ENCODE results near the gene MRS2.
"Not testable (repeated sequence)": the region's sequence is repeated elsewhere in the genome, so short reads cannot be mapped to it uniquely, and the experiment has no call there.

MRS2 gene

GRCh38 chr6:24394061-24394779 lies 8.5 kb upstream of the MRS2 start:
- Histone ChIP-seq H3K9ac (ENCODE audit: low read depth, low read length) (no peak overlapping the region), H3K4me1 (ENCODE audit: control insufficient read depth, insufficient read depth, low read length) (no peaks in the 10 kb centered on the region), H3K27me3 (ENCODE audit: control insufficient read depth, insufficient read depth, low read length) (no peaks in the 10 kb centered on the region), H3K36me3 (ENCODE audit: control insufficient read depth, insufficient read depth, low read length) (no peaks in the 10 kb centered on the region), H3K4me3 (ENCODE audit: low read depth, low read length) (no peak overlapping the region), H3K9me3 (ENCODE audit: control insufficient read depth, insufficient read depth, low read length) (peaks cover 14% of the 10 kb centered on the region)

GRCh38 chr6:24394780-24395437 lies 7.8 kb upstream of the MRS2 start:
- Histone ChIP-seq H3K36me3 (ENCODE audit: control insufficient read depth, insufficient read depth, low read length) (no peaks in the 10 kb centered on the region), H3K4me3 (ENCODE audit: low read depth, low read length) (no peak overlapping the region), H3K27me3 (ENCODE audit: control insufficient read depth, insufficient read depth, low read length) (no peaks in the 10 kb centered on the region), H3K4me1 (ENCODE audit: control insufficient read depth, insufficient read depth, low read length) (peaks cover 6% of the 10 kb centered on the region), H3K9ac (ENCODE audit: low read depth, low read length) (no peak overlapping the region), H3K9me3 (ENCODE audit: control insufficient read depth, insufficient read depth, low read length) (peaks cover 14% of the 10 kb centered on the region)

DNA sequence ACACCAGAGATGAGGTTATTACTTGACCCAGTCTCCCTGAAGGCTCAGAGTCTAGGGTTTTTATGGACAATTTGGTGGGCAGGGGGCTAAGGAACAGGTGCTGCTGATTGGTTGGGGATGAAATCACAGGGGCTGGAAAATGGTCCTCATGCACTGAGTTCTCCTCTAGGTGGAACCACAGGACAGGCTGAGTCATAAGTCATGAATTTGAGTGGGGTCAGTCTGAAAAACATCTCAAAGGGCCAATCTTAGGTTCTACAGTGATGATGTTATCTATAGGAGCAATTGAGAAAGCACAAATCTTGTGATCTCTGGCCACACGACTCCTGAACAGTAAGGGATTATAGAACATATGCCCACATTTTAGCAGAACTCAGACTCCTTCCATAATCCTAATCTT lies 5.9 kb upstream of the MRS2 start:
- Histone ChIP-seq H3K36me3 (ENCODE audit: control insufficient read depth, insufficient read depth, low read length) (no peaks in the 10 kb centered on the region), H3K9ac (ENCODE audit: low read depth, low read length) (no peak overlapping the region), H3K9me3 (ENCODE audit: control insufficient read depth, insufficient read depth, low read length) (peaks cover 14% of the 10 kb centered on the region), H3K4me1 (ENCODE audit: control insufficient read depth, insufficient read depth, low read length) (peaks cover 17% of the 10 kb centered on the region), H3K4me3 (ENCODE audit: low read depth, low read length) (no peak overlapping the region), H3K27me3 (ENCODE audit: control insufficient read depth, insufficient read depth, low read length) (no peaks in the 10 kb centered on the region)

DNA sequence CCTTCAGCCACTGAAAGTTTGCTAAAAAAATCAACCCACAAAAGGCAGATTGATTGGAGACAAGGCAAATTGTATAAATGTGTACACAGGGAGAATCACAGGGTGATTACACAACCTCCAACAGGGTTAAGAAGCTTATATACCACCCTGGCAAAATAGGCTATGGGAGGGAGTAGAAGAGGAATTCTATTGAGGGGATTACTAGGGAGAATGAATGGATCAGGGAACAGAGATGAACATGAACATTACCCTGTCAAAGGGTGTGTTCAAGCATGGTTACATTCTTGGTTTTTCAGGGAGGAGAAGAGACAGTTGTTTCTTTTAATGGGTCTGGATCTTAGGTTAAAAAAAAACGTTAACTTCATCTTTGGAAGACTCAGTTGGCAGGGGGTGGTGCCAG lies 5.1 kb upstream of the MRS2 start:
- H3K4me3 ChIP-seq (ENCODE audit: low read depth, low read length): no peak overlapping the region
- peaks cover 14% of the 10 kb centered on the region for H3K9me3 ChIP-seq (ENCODE audit: control insufficient read depth, insufficient read depth, low read length)
- no peaks in the 10 kb centered on the region for H3K27me3 ChIP-seq (ENCODE audit: control insufficient read depth, insufficient read depth, low read length)
- H3K9ac ChIP-seq (ENCODE audit: low read depth, low read length): no peak overlapping the region
- H3K36me3 ChIP-seq (ENCODE audit: control insufficient read depth, insufficient read depth, low read length): no peaks in the 10 kb centered on the region
- H3K4me1 ChIP-seq (ENCODE audit: control insufficient read depth, insufficient read depth, low read length): peaks cover 23% of the 10 kb centered on the region

DNA sequence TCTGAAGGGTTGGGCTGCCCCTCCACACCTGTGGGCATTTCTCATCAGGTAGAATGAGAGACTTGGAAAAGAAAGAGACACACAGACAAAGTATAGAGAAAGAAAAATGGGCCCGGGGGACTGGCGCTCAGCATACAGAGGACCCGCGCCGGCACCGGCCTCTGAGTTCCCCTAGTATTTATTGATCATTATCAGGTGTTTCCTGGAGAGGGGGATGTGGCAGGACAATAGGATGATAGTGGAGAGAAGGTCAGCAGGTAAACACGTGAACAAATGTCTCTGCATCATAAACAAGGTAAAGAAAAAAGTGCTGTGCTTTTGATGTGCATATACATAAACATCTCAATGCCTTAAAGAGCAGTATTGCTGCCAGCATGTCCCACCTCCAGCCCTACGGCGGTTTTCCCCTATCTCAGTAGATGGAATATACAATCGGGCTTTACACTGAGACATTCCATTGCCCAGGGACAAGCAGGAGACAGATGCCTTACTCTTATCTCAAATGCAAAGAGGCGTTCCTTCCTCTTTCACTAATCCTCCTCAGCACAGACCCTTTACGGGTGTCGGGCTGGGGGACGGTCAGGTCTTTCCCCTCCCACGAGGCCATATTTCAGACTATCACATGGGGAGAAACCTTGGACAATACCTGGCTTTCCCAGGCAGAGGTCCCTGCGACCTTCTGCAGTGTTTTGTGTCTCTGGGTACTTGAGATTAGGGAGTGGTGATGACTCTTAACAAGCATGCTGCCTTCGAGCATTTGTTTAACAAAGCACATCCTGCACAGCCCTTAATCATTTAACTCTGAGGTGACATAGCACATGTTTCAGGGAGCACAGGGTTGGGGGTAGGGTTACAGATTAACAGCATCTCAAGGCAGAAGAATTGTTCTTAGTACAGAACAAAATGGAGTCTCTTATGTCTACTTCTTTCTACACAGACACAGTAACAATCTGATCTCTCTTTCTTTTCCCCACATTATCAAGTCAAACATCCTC lies 2.4 kb upstream of the MRS2 start:
- peak overlapping the region; percentile 40 for H3K9ac ChIP-seq (ENCODE audit: low read depth, low read length)
- H3K4me3 ChIP-seq (ENCODE audit: low read depth, low read length): peak overlapping the region; percentile 27
- H3K27me3 ChIP-seq (ENCODE audit: control insufficient read depth, insufficient read depth, low read length): not testable (repeated sequence)

DNA sequence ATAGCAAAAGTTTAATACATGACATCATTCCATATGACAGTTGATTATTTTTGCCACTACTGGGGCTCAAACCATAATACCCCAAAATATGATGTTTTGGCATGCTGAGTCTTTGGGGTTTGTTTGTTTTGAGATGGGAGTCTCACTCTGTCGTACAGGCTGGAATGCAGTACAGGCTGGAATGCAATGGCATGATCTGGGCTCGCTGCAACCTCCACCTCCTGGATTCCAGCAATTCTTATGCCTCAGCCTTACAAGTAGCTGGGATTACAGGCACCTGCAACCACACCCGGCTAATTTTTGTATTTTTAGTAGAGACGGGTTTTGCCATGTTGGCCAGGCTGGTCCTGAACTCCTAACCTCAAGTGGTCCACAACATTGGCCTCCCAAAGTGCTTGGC lies 1.3 kb upstream of the MRS2 start:
- Histone ChIP-seq H3K27me3 (ENCODE audit: control insufficient read depth, insufficient read depth, low read length) (no peaks in the 10 kb centered on the region), H3K4me3 (ENCODE audit: low read depth, low read length) (peak overlapping the region; percentile 98), H3K9ac (ENCODE audit: low read depth, low read length) (no peak overlapping the region), H3K9me3 (ENCODE audit: control insufficient read depth, insufficient read depth, low read length) (peaks cover 8% of the 10 kb centered on the region), H3K36me3 (ENCODE audit: control insufficient read depth, insufficient read depth, low read length) (peaks cover 4% of the 10 kb centered on the region), H3K4me1 (ENCODE audit: control insufficient read depth, insufficient read depth, low read length) (peaks cover 23% of the 10 kb centered on the region)

More for the DNA sequence above, 2.4 kb upstream of the MRS2 start:
- H3K9me3 ChIP-seq (ENCODE audit: control insufficient read depth, insufficient read depth, low read length): peaks cover 14% of the 10 kb centered on the region
- H3K4me1 ChIP-seq (ENCODE audit: control insufficient read depth, insufficient read depth, low read length): peaks cover 23% of the 10 kb centered on the region
- H3K36me3 ChIP-seq (ENCODE audit: control insufficient read depth, insufficient read depth, low read length): not testable (repeated sequence)

GRCh38 chr6:24403501-24403824 lies 727 bp downstream of the MRS2 start:
- peak overlapping the region; percentile 98 for H3K4me3 ChIP-seq (ENCODE audit: low read depth, low read length)
- no peaks in the 10 kb centered on the region for H3K27me3 ChIP-seq (ENCODE audit: control insufficient read depth, insufficient read depth, low read length)
- peaks cover 11% of the 10 kb centered on the region for H3K36me3 ChIP-seq (ENCODE audit: control insufficient read depth, insufficient read depth, low read length)
- H3K9ac ChIP-seq (ENCODE audit: low read depth, low read length): peak overlapping the region; percentile 98
- no peaks in the 10 kb centered on the region for H3K9me3 ChIP-seq (ENCODE audit: control insufficient read depth, insufficient read depth, low read length)
- peaks cover 35% of the 10 kb centered on the region for H3K4me1 ChIP-seq (ENCODE audit: control insufficient read depth, insufficient read depth, low read length)

GRCh38 chr6:24405262-24405661 lies 2.5 kb downstream of the MRS2 start:
- peak overlapping the region; percentile 98 for H3K4me3 ChIP-seq (ENCODE audit: low read depth, low read length)
- no peaks in the 10 kb centered on the region for H3K27me3 ChIP-seq (ENCODE audit: control insufficient read depth, insufficient read depth, low read length)
- H3K9me3 ChIP-seq (ENCODE audit: control insufficient read depth, insufficient read depth, low read length): no peaks in the 10 kb centered on the region
- H3K4me1 ChIP-seq (ENCODE audit: control insufficient read depth, insufficient read depth, low read length): peaks cover 32% of the 10 kb centered on the region
- peaks cover 16% of the 10 kb centered on the region for H3K36me3 ChIP-seq (ENCODE audit: control insufficient read depth, insufficient read depth, low read length)
- peak overlapping the region; percentile 28 for H3K9ac ChIP-seq (ENCODE audit: low read depth, low read length)

DNA sequence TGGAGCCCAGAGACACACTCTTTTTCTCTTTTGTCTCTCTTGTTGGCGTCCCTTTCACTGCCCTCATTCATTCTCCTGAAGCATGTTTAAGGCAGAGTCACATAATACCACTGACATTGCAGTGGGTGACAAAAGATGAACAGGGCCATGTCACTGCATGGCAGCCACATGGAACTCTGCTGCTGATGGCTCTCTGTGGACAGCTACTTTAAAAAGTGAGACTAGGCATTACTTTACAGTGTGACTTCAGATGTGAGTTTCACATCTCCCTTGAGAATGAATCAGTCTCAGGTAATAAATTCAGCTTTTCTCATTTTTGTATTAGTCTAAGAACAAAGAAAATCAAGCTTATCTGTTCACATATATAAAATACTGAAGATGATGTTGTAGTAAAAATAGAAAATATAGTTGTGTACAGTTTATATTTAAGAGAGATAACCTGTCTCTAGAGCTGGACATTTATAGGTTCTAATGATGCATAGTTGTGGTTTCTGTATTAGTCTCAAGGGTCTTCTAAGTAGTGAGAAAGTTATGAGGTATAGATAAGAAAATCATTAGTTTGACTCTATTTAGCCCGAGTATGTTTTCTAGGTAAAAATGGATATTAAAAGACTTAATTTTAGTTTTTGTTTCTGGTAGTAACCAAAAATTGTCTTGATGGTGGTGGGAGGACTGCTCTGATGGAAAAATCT lies 6.1 kb downstream of the MRS2 start:
- H3K4me3 ChIP-seq (ENCODE audit: low read depth, low read length): no peak overlapping the region
- H3K36me3 ChIP-seq (ENCODE audit: control insufficient read depth, insufficient read depth, low read length): peaks cover 25% of the 10 kb centered on the region
- no peaks in the 10 kb centered on the region for H3K9me3 ChIP-seq (ENCODE audit: control insufficient read depth, insufficient read depth, low read length)
- no peaks in the 10 kb centered on the region for H3K27me3 ChIP-seq (ENCODE audit: control insufficient read depth, insufficient read depth, low read length)
- no peak overlapping the region for H3K9ac ChIP-seq (ENCODE audit: low read depth, low read length)
- H3K4me1 ChIP-seq (ENCODE audit: control insufficient read depth, insufficient read depth, low read length): peaks cover 16% of the 10 kb centered on the region

DNA sequence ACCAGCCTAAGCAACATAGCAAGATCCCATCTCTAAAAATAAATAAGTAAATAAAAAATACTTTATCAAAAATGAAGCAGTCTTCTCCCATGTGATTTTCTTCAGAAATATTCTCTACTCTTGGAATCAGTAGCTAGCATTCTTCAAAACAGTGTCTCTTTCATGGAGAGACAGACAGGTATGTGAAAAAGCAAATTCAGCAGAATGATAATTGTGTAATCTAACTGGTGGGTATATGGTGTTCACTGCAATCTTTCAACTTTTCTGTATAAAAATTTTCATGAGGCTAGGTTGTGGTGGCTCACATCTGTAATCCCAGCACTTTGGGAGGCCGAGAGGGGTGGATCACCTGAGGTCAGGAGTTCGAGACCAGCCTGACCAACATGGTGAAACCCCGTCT lies 7.9 kb downstream of the MRS2 start:
- Histone ChIP-seq H3K36me3 (ENCODE audit: control insufficient read depth, insufficient read depth, low read length) (peaks cover 29% of the 10 kb centered on the region), H3K9me3 (ENCODE audit: control insufficient read depth, insufficient read depth, low read length) (no peaks in the 10 kb centered on the region), H3K27me3 (ENCODE audit: control insufficient read depth, insufficient read depth, low read length) (no peaks in the 10 kb centered on the region), H3K9ac (ENCODE audit: low read depth, low read length) (no peak overlapping the region), H3K4me3 (ENCODE audit: low read depth, low read length) (no peak overlapping the region), H3K4me1 (ENCODE audit: control insufficient read depth, insufficient read depth, low read length) (peaks cover 16% of the 10 kb centered on the region)

GRCh38 chr6:24412294-24412693 lies 9.6 kb downstream of the MRS2 start:
- H3K9ac ChIP-seq (ENCODE audit: low read depth, low read length): no peak overlapping the region
- no peak overlapping the region for H3K4me3 ChIP-seq (ENCODE audit: low read depth, low read length)
- no peaks in the 10 kb centered on the region for H3K27me3 ChIP-seq (ENCODE audit: control insufficient read depth, insufficient read depth, low read length)
- H3K9me3 ChIP-seq (ENCODE audit: control insufficient read depth, insufficient read depth, low read length): no peaks in the 10 kb centered on the region
- H3K4me1 ChIP-seq (ENCODE audit: control insufficient read depth, insufficient read depth, low read length): peaks cover 15% of the 10 kb centered on the region
- H3K36me3 ChIP-seq (ENCODE audit: control insufficient read depth, insufficient read depth, low read length): peaks cover 32% of the 10 kb centered on the region
